GM12801 (cell line): ENCODE data around the gene FCER1G.

Experiments
- TF ChIP-seq, protein P1 (sequence below): IDR thresholded peaks from one replicate; pipeline ENCODE4 v1.5.1; 2011; ENCODE audit warnings: control low read depth; ENCODE audit not compliant: insufficient read length; ENCODE audit errors: extremely low read depth

The FCER1G gene

DNA sequence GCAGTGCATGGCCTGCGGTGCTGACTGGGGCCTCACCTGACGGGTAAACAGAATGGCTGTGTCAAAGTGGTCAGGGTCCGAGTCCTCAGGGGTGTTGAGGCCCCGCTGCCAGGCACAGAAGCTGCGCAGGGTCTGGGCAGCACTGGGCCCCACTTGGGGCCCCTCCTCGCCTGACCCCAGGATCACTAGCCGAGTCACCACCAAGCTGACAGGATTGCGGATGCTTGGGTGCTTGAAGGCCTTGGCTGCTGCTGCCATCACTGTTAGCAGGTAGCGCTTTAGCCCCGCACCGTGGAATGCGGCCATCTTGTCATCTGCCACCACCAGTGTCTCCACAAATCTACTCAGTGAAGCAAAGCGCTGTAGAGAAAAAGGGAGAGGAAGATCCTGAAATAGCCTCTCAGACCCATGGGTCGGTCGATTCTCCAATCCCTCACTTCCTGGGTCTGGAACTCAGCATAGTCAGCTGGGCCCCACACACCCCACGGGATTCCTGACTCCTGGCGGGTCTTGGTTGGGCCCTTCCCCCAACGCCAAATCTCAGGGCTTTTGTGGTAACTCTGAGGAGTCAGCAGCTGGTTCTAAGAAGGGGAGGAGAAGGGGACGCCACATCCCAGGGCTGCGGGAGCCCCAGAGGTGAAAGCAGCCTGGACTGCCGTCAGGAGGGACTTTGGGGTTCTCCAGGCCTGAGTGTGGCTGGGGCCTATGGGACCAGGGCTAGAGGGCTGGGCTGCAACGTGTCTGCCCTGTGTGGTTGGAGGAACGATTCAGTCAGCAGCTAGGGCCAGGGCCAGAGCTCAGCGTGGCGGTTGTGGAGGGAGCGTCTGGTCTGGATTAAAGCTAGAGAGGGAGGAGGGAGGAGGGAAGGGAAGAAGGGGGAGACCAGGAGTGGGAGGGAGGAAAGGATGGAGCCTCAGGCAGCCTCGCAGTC lies 18.3 kb upstream of the FCER1G start:
- TF ChIP-seq, protein P1, sequence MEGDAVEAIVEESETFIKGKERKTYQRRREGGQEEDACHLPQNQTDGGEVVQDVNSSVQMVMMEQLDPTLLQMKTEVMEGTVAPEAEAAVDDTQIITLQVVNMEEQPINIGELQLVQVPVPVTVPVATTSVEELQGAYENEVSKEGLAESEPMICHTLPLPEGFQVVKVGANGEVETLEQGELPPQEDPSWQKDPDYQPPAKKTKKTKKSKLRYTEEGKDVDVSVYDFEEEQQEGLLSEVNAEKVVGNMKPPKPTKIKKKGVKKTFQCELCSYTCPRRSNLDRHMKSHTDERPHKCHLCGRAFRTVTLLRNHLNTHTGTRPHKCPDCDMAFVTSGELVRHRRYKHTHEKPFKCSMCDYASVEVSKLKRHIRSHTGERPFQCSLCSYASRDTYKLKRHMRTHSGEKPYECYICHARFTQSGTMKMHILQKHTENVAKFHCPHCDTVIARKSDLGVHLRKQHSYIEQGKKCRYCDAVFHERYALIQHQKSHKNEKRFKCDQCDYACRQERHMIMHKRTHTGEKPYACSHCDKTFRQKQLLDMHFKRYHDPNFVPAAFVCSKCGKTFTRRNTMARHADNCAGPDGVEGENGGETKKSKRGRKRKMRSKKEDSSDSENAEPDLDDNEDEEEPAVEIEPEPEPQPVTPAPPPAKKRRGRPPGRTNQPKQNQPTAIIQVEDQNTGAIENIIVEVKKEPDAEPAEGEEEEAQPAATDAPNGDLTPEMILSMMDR: no peak

GRCh38 chr1:161197560-161198193 lies 17.4 kb upstream of the FCER1G start:
- TF ChIP-seq, protein P1: no peak

DNA sequence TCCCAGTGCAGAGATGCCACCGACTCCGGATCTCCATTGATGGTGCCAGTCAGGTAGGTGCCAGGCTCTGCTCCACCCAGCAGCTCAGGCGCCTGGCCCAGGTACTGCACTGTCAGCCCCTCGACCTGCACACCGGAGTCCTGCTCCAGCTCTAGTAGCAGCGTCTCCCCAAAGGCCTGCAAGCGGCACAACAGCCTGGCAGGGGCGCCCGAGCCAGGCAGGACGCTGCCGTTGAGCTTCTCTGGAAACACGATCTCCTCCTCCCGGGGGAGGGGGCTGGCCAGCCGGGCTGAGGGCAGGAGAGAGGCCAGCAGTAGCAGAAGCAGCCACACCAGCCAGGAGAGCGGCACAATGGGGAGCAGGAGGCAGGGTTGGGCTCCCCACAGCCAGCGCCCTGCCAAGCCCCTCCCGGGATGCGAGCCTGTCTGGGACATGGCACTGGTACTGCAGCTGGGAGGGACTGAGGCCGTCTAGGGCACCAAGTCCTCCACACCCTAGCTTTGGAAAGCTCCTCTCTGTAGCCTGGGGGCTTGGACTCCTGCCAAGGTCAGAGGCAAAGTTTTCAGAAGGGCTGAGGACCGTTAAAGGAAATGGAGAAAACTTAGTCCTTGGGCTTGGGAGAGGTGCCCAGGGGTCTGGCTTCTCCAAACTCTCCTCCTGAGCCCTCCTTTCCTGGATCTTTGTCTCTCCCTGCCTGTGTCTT lies 16.8 kb upstream of the FCER1G start:
- TF ChIP-seq, protein P1: no peak

- TF ChIP-seq, protein P1: no peak
Observed at GRCh38 chr1:161198897-161199431, 16.1 kb upstream of the FCER1G start, which contains the start of gene ADAMTS4. Gene ADAMTS4 (minus strand): TSS chr1:161199054. CDS start chr1:161198627, 427 bp downstream.

- TF ChIP-seq, protein P1: no peak
Observed at GRCh38 chr1:161199506-161200139, 15.5 kb upstream of the FCER1G start.

- TF ChIP-seq, protein P1: no peak
Observed at GRCh38 chr1:161200421-161200991, 14.6 kb upstream of the FCER1G start.
